NCI-H2029 (cell line): ENCODE measurements around the gene BTN2A1.
"Not testable (repeated sequence)": the region's sequence is repeated elsewhere in the genome, so short reads cannot be mapped to it uniquely, and the experiment has no call there.

ENCODE experiments used
- DNase-seq: peaks from one replicate; lab custom pipeline; 2025; lab: John Stamatoyannopoulos, UW

BTN2A1 gene

GRCh38 chr6:26493258-26493657, 35.5 kb downstream of the BTN2A1 start:
- no peak for DNase-seq

GRCh38 chr6:26494117-26494516, 36.4 kb downstream of the BTN2A1 start:
- DNase-seq, result no peak

- no peak for DNase-seq
Observed at GRCh38 chr6:26495281-26495680, 37.5 kb downstream of the BTN2A1 start.

GRCh38 chr6:26497610-26498009, 39.9 kb downstream of the BTN2A1 start:
- DNase-seq, result no peak

- DNase-seq, result no peak
Observed at GRCh38 chr6:26500102-26500501, 42.3 kb downstream of the BTN2A1 start, which contains the start of gene BTN1A1. Gene BTN1A1, plus strand, starts transcription at chr6:26500303. Its CDS starts 984 bp downstream, at chr6:26501287.

GRCh38 chr6:26501482-26501986, 43.8 kb downstream of the BTN2A1 start:
- peak; percentile 31 for DNase-seq

GRCh38 chr6:26502165-26502564, 44.4 kb downstream of the BTN2A1 start:
- no peak for DNase-seq

GRCh38 chr6:26502626-26503025, 44.9 kb downstream of the BTN2A1 start:
- DNase-seq, result no peak

GRCh38 chr6:26507658-26508057, 49.9 kb downstream of the BTN2A1 start:
- no peak for DNase-seq

- DNase-seq, result not testable (repeated sequence)
Observed at GRCh38 chr6:26511033-26511432, 53.3 kb downstream of the BTN2A1 start.

GRCh38 chr6:26514984-26515383, 57.2 kb downstream of the BTN2A1 start:
- no peak for DNase-seq

GRCh38 chr6:26516481-26517427, 59.0 kb downstream of the BTN2A1 start:
- DNase-seq, result no peak
